Keratinocyte (primary cell): ENCODE results near the gene RHOJ. TPM values are rescaled to one million over a fixed set of nuclear protein-coding genes. Genes with fewer than 3 reads are reported as not detected.

Source experiments
- DNase-seq: peaks from one replicate; pipeline ENCODE4 v3.0.0-alpha.2; 2011; ENCODE audit warnings: low read depth, missing footprints, low spot score
- FAIRE-seq: peaks from 2 replicates; lab custom pipeline; 2011; peaks lifted over from hg19 to GRCh38; lab: Jason Lieb, UNC
- H2AFZ ChIP-seq: 2 replicates; pipeline ENCODE4 v1.6.0; 2012; ENCODE audit warnings: low read length, control low read depth, inconsistent platforms; ENCODE audit not compliant: control insufficient read depth
- H3K27ac ChIP-seq: 2 replicates; pipeline ENCODE4 v1.5.1; 2011; ENCODE audit warnings: low read length; ENCODE audit not compliant: control insufficient read depth, insufficient read depth
- H3K27me3 ChIP-seq: 3 replicates; pipeline ENCODE4 v1.6.0; 2011; ENCODE audit warnings: low read length; ENCODE audit not compliant: control insufficient read depth, insufficient read depth; ENCODE audit errors: extremely low read depth
- H3K36me3 ChIP-seq, 2 experiments: 2 replicates in 1 of 2; 3 replicates in 1 of 2; pipeline ENCODE4 v1.5.1; 2011; ENCODE audit warnings: low read length in 2 of 2, mild to moderate bottlenecking in 1 of 2; ENCODE audit not compliant: control insufficient read depth in 2 of 2, insufficient read depth in 2 of 2; ENCODE audit errors: extremely low read depth in 1 of 2
- H3K4me1 ChIP-seq: 3 replicates; pipeline ENCODE4 v1.5.1; 2011; ENCODE audit warnings: low read length; ENCODE audit not compliant: control insufficient read depth, insufficient read depth; ENCODE audit errors: extremely low read depth
- H3K4me2 ChIP-seq: 3 replicates; pipeline ENCODE4 v1.6.0; 2011; ENCODE audit warnings: low read depth, low read length; ENCODE audit not compliant: control insufficient read depth, insufficient read depth; ENCODE audit errors: extremely low read depth
- H3K4me3 ChIP-seq, 3 experiments: fragments of 200-600 bp in 1 of 3; sonication (generic) in 1 of 3; 2 replicates in 2 of 3; 3 replicates in 1 of 3; pipeline ENCODE4 v1.5.1; 2011 to 2016; ENCODE audit warnings: low read length in 3 of 3, mild to moderate bottlenecking in 3 of 3, control low read depth in 2 of 3, inconsistent platforms in 1 of 3, low read depth in 1 of 3, mixed read lengths in 1 of 3, mixed run types in 1 of 3, moderate library complexity in 1 of 3; ENCODE audit not compliant: control insufficient read depth in 2 of 3, insufficient read depth in 2 of 3; ENCODE audit errors: extremely low read depth in 1 of 3
- H3K79me2 ChIP-seq: 2 replicates; pipeline ENCODE4 v1.6.0; 2012; ENCODE audit warnings: low read length; ENCODE audit not compliant: control insufficient read depth, insufficient read depth
- H3K9ac ChIP-seq: 3 replicates; pipeline ENCODE4 v1.6.0; 2011; ENCODE audit warnings: low read length; ENCODE audit not compliant: control insufficient read depth, insufficient read depth; ENCODE audit errors: extremely low read depth
- H3K9me1 ChIP-seq: 3 replicates; pipeline ENCODE4 v1.6.0; 2011; ENCODE audit warnings: low read length; ENCODE audit not compliant: control insufficient read depth, insufficient read depth; ENCODE audit errors: extremely low read depth
- H3K9me3 ChIP-seq: 2 replicates; pipeline ENCODE4 v1.5.1; 2012; ENCODE audit warnings: low read depth, low read length; ENCODE audit not compliant: control insufficient read depth
- H4K20me1 ChIP-seq: 3 replicates; pipeline ENCODE4 v1.6.0; 2011; ENCODE audit warnings: low read length; ENCODE audit not compliant: control insufficient read depth, insufficient read depth; ENCODE audit errors: extremely low read depth
- EZH2 ChIP-seq: IDR thresholded peaks from one replicate; pipeline ENCODE4 v1.6.1; 2012; ENCODE audit warnings: inconsistent platforms, mild to moderate bottlenecking, low read length, moderate library complexity
- dilution Hi-C: fragments of 300-500 bp; cut with MboI; formaldehyde crosslinking; loops from one replicate; pipeline ENCODE4 v1.7.0; 2020; ENCODE audit warnings: low sequenced_read_pairs; ENCODE audit not compliant: extremely low pct_ligation_motif_present
- polyA plus RNA-seq, 5 experiments: library from polyadenylated mRNA; depleted of rRNA in 3 of 5; stranded (reverse) in 3 of 5; stranded (forward) in 1 of 5; unstranded in 1 of 5; fragments of >200 nt; gene quantifications; 1 replicate in 1 of 5; 2 replicates in 3 of 5; 3 replicates in 1 of 5; pipeline versions ENCODE4 v1.2.1 to v1.2.3, GENCODE V29; 2011 to 2012; ENCODE audit warnings: missing spikeins in 2 of 5, low read depth in 1 of 5, low replicate concordance in 1 of 5
- TF ChIP-seq, protein P1 (sequence below), 3 experiments: IDR thresholded peaks in 1 of 3; conservative IDR thresholded peaks in 1 of 3; optimal IDR thresholded peaks in 1 of 3; 2 replicates in 2 of 3; 3 replicates in 1 of 3; pipeline versions ENCODE3 to v1.5.1; 2011; ENCODE audit warnings: low read length in 3 of 3, mild to moderate bottlenecking in 3 of 3, moderate library complexity in 2 of 3, control low read depth in 1 of 3, inconsistent platforms in 1 of 3; ENCODE audit not compliant: insufficient read depth in 2 of 3; ENCODE audit errors: extremely low read depth in 1 of 3

RHOJ gene
- polyA plus RNA-seq, 1 donor (not counting 4 experiments of a cell fraction or from before 2014, with no cell fraction given): 0.46 TPM

DNA sequence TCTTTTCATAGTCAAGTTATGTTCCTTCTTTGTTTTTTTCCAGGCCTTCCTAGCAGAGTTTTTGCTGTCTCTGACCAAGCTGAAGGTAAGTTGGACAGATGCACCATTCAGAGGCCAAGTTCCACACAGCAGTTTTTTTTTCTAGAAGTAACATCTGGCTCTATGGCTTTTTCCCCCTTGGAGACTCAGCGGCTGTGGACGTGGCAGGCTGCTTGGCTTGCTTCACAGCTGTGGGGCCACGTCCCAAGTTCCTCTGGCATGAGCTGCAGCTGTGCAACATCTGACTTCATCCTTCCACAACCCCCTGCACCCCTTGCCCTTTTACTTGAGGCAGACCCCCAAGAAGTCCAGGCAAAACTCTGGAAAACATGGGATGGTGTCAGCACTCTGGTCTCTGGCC lies 24.2 kb upstream of the RHOJ start:
- peak overlapping the region; percentile 91 for H3K27ac ChIP-seq
- no peaks in the 10 kb centered on the region for H4K20me1 ChIP-seq
- no peaks in the 10 kb centered on the region for H3K9me1 ChIP-seq
- no peak for TF ChIP-seq EZH2
- TF ChIP-seq, protein P1, sequence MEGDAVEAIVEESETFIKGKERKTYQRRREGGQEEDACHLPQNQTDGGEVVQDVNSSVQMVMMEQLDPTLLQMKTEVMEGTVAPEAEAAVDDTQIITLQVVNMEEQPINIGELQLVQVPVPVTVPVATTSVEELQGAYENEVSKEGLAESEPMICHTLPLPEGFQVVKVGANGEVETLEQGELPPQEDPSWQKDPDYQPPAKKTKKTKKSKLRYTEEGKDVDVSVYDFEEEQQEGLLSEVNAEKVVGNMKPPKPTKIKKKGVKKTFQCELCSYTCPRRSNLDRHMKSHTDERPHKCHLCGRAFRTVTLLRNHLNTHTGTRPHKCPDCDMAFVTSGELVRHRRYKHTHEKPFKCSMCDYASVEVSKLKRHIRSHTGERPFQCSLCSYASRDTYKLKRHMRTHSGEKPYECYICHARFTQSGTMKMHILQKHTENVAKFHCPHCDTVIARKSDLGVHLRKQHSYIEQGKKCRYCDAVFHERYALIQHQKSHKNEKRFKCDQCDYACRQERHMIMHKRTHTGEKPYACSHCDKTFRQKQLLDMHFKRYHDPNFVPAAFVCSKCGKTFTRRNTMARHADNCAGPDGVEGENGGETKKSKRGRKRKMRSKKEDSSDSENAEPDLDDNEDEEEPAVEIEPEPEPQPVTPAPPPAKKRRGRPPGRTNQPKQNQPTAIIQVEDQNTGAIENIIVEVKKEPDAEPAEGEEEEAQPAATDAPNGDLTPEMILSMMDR (optimal IDR thresholded peaks at IDR 0.05 in 1 of 3, IDR thresholded peaks at IDR 0.05 in 1 of 3, conservative IDR thresholded peaks at IDR 0.05 in 1 of 3; ENCODE audit: extremely low read depth in 1 of 3, insufficient read depth in 2 of 3, low read length in 3 of 3): no peak
- H3K27me3 ChIP-seq: no peaks in the 10 kb centered on the region
- H3K79me2 ChIP-seq: no peaks in the 10 kb centered on the region
- no peak for DNase-seq
- H3K9ac ChIP-seq: peak overlapping the region; percentile 3
- peak overlapping the region; percentile 68 for H3K4me2 ChIP-seq
- peaks cover 2% of the 10 kb centered on the region for H3K9me3 ChIP-seq
- no peak overlapping the region for H3K4me3 ChIP-seq
- no peaks in the 10 kb centered on the region for H3K36me3 ChIP-seq
- no peak for FAIRE-seq
- dilution Hi-C loops: no loop called here
- H3K4me1 ChIP-seq: peaks cover 31% of the 10 kb centered on the region
- H2AFZ ChIP-seq: no peak overlapping the region

DNA sequence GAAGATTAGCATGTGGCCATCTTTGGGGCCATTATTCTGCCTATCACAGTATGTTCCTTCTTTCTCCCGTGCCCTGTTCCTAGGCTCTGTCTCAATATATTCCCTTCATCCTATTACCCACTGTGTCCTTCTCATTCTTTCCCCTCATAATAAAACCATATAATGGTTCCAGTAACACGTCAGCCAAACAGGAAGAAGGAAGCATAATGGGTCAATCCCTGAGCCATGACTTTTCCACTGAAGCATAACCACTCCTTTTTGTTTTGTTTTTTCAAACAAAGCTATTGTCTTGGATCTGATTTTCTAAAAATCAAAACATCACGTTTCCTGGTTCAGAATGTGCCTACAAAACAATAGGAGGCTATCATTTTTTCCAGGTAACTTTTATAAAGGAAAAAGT lies 21.3 kb upstream of the RHOJ start:
- no peak overlapping the region for H3K4me2 ChIP-seq
- H4K20me1 ChIP-seq: no peaks in the 10 kb centered on the region
- no peaks in the 10 kb centered on the region for H3K27me3 ChIP-seq
- H2AFZ ChIP-seq: no peak overlapping the region
- FAIRE-seq (no peak), DNase-seq (no peak)
- H3K9me1 ChIP-seq: no peaks in the 10 kb centered on the region
- TF ChIP-seq EZH2: no peak
- TF ChIP-seq, protein P1 (optimal IDR thresholded peaks at IDR 0.05 in 1 of 3, IDR thresholded peaks at IDR 0.05 in 1 of 3, conservative IDR thresholded peaks at IDR 0.05 in 1 of 3; ENCODE audit: extremely low read depth in 1 of 3, insufficient read depth in 2 of 3, low read length in 3 of 3): no peak
- no peak overlapping the region for H3K27ac ChIP-seq
- dilution Hi-C loops: no loop called here
- H3K4me1 ChIP-seq: peaks cover 27% of the 10 kb centered on the region
- no peaks in the 10 kb centered on the region for H3K79me2 ChIP-seq
- no peak overlapping the region for H3K4me3 ChIP-seq
- H3K9ac ChIP-seq: no peak overlapping the region
- H3K36me3 ChIP-seq: no peaks in the 10 kb centered on the region
- peaks cover 2% of the 10 kb centered on the region for H3K9me3 ChIP-seq
